ENCODE data around the gene IL1R1.
"Not testable (repeated sequence)": the region's sequence is repeated elsewhere in the genome, so short reads cannot be mapped to it uniquely, and the experiment has no call there.

IL1R1 gene

DNA sequence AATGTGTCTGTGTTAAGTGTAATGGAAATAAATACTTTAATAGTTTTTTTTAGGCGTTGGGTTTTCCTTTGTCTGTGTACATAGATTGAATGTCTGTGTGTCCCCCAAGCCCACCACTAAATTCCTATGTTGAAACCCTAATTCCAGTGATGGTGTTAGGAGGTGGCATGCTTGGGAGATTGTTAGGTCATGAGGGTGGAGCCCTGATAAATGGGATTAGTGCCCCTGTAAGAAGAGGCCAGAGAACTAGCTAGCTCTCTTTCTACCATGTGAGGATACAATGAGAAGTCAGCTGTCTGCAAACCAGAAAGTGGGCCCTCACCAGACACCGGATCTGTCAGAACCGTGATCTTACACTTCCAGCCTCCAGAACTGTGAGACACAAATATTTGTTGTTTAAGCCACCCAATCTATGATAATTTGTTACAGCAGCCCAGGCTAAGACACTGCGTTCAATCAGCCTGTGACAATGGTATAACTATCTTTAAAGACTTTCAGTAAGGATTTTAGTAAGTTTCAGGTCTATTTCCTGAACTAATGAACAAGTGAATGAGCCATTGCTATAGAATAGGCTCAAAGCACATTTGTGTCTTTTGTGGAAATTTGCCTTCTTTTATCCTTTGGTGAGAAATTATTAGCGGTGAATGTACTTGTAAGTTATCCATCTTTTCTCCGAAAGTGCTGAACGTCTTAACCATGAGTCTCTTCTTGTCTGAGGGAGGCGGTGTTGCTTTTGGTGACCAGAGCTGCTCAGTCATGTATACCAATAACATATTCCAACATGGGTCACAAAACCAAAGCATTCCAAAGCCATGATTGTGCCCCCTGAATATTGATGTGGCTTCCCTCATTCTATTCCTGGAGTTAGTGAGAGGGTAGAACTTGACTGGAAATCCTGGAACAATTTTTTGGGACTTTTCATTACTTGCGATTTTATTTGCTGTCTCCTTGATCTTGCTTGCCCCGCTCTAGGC, 29.6 kb upstream of the IL1R1 start:
- Histone ChIP-seq H3K4me1 (ENCODE audit: insufficient read depth, low read length) (peaks cover 7% of the 10 kb centered on the region; the same call in 1 of the 2 replicates), H3K9ac (ENCODE audit: low read depth, low read length) (no peak overlapping the region), H3K36me3 (ENCODE audit: insufficient read depth, low read length) (no peaks in the 10 kb centered on the region), H3K27ac (ENCODE audit: low read depth, low read length) (no peak overlapping the region), H3K27me3 (ENCODE audit: insufficient read depth, low read length) (no peaks in the 10 kb centered on the region), H3K9me3 (ENCODE audit: insufficient read depth, low read depth, low read length) (no peaks in the 10 kb centered on the region), H3K4me3 (ENCODE audit: low read length) (no peak overlapping the region)
- 96% methylated on average over 10 of the region's 10 CpGs for WGBS

DNA sequence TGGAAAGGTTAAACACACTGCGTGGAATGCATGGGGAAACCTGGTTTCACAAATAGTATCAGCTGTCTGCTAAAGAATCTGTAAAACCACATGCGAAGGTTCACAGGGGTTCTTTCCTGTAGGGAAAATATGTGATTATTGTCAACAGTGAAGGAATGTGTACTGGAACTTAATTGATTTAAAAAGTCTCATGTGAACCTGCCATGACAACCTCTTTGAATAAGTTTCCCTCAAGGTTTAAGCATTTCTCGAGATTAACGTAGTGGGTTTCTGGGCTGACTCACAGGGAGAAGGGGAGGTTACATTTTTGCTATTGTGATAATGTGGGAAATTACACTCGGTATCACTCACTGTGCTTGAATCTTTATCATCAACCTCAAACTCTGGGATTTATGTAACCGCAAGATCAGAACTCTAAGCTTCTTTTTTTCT, 28.2 kb upstream of the IL1R1 start:
- no peak overlapping the region for H3K4me3 ChIP-seq (ENCODE audit: low read length)
- H3K27ac ChIP-seq (ENCODE audit: low read depth, low read length), result no peak overlapping the region
- no peaks in the 10 kb centered on the region for H3K36me3 ChIP-seq (ENCODE audit: insufficient read depth, low read length)
- H3K4me1 ChIP-seq (ENCODE audit: insufficient read depth, low read length), result peaks cover 7% of the 10 kb centered on the region; the same call in 1 of the 2 replicates
- H3K27me3 ChIP-seq (ENCODE audit: insufficient read depth, low read length), result no peaks in the 10 kb centered on the region
- H3K9ac ChIP-seq (ENCODE audit: low read depth, low read length), result no peak overlapping the region
- H3K9me3 ChIP-seq (ENCODE audit: insufficient read depth, low read depth, low read length), result no peaks in the 10 kb centered on the region
- 90% methylated on average over 4 of the region's 6 CpGs for WGBS

DNA sequence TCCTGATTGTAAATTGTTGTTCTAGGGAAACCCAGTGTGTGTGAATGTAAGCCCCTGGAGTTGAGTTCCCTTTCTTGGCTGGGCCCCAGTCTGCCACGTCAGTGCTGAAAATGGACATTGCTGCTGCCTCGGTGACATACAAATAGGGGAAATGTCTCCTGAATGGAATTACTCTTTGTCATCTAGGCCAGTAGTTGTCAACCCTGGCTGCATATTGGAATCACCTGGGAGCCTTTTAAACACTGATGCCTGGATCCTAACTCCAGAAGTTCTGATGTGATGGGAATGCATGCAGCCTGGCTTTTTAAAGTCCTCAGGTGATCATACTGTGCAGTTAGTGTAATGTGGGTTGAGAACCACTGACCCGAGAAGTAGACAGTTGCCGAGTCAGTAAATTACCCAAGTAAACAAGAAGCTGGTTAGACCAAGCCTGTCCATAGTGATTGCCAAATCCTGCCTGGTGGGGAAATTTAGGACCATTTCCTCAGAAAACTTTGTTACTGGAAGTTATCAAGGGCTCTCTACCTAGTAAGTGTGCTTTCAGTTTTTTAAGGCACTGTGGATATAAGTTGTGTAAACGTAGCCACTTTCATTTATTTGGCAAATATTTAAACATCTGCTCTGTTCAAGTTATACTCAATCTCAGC, 27.6 kb upstream of the IL1R1 start:
- Histone ChIP-seq H3K36me3 (ENCODE audit: insufficient read depth, low read length) (no peaks in the 10 kb centered on the region), H3K9ac (ENCODE audit: low read depth, low read length) (no peak overlapping the region), H3K27me3 (ENCODE audit: insufficient read depth, low read length) (no peaks in the 10 kb centered on the region), H3K27ac (ENCODE audit: low read depth, low read length) (no peak overlapping the region), H3K4me1 (ENCODE audit: insufficient read depth, low read length) (peaks cover 7% of the 10 kb centered on the region; the same call in 1 of the 2 replicates), H3K9me3 (ENCODE audit: insufficient read depth, low read depth, low read length) (no peaks in the 10 kb centered on the region), H3K4me3 (ENCODE audit: low read length) (no peak overlapping the region)
- WGBS, result 92% methylated on average over 4 of the region's 5 CpGs

DNA sequence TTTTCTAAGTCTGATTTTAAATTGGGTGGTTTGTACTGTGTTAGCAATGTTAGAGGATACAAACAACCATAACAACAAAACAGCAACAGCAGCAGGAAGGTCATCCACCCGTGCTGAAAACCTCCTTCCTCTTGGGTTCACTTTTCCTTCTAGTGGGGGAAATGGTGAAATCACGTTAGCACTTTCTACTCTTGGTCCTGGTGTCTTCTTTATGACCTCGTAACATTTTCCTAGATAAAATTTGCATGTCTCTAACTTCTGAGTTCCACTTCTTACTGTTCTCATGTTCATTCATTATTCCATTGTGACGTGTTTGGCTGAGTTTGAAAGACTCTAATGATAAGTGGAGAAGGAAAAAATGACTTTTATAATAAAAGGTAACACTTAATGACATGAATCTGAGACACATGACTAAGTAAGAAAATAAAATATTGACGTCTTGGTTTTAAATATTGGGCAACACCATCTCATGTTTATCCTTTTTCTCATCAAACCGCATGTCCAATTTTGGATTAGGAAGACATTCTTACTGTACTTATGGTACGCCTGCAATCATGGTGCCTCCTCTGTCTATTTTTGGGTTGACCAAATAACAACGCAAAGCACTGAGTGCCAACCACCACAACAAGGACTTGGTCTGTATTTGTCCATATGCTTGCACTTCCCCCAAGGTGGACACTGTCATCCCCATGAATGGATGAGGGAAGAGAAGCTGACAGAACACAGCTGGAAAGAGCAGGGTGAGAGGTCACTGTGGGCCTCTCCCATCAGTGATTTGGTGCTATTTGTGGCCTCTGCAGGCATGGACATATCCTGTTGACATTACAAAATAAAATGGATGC, 25.7 kb upstream of the IL1R1 start:
- WGBS, result 96% methylated on average over 6 of the region's 8 CpGs

DNA sequence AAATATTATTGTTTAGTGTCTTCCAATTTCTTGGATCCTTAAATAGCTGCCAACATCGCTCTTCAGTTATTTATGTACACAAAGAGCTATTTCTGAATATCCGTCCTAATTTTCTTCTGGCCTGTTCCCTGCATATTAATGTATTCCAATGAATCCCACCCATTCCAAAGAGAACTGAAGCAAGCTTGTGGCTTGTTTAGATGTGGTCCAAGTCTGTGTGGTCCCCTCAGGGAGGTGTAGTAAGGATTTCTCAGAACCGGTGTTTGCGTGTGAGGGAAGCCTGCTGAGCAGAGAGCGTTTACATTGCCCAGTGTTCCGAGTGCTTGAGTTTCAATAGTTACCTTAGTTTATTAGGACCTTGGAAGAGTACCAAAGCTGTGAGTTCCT, 25.1 kb upstream of the IL1R1 start:
- no peak overlapping the region for H3K4me3 ChIP-seq (ENCODE audit: low read length)
- H3K4me1 ChIP-seq (ENCODE audit: insufficient read depth, low read length), result no peaks in the 10 kb centered on the region
- no peaks in the 10 kb centered on the region for H3K36me3 ChIP-seq (ENCODE audit: insufficient read depth, low read length)
- no peaks in the 10 kb centered on the region for H3K27me3 ChIP-seq (ENCODE audit: insufficient read depth, low read length)
- 93% methylated on average over 6 of the region's 6 CpGs for WGBS
- H3K27ac ChIP-seq (ENCODE audit: low read depth, low read length), result no peak overlapping the region
- H3K9ac ChIP-seq (ENCODE audit: low read depth, low read length), result no peak overlapping the region
- H3K9me3 ChIP-seq (ENCODE audit: insufficient read depth, low read depth, low read length), result no peaks in the 10 kb centered on the region

More for the DNA sequence above, 25.7 kb upstream of the IL1R1 start:
- H3K4me3 ChIP-seq (ENCODE audit: low read length), result no peak overlapping the region
- H3K4me1 ChIP-seq (ENCODE audit: insufficient read depth, low read length), result peaks cover 4% of the 10 kb centered on the region; the same call in 1 of the 2 replicates
- H3K9ac ChIP-seq (ENCODE audit: low read depth, low read length), result no peak overlapping the region
- no peaks in the 10 kb centered on the region for H3K36me3 ChIP-seq (ENCODE audit: insufficient read depth, low read length)
- H3K9me3 ChIP-seq (ENCODE audit: insufficient read depth, low read depth, low read length), result no peaks in the 10 kb centered on the region
- no peaks in the 10 kb centered on the region for H3K27me3 ChIP-seq (ENCODE audit: insufficient read depth, low read length)
- H3K27ac ChIP-seq (ENCODE audit: low read depth, low read length), result no peak overlapping the region

DNA sequence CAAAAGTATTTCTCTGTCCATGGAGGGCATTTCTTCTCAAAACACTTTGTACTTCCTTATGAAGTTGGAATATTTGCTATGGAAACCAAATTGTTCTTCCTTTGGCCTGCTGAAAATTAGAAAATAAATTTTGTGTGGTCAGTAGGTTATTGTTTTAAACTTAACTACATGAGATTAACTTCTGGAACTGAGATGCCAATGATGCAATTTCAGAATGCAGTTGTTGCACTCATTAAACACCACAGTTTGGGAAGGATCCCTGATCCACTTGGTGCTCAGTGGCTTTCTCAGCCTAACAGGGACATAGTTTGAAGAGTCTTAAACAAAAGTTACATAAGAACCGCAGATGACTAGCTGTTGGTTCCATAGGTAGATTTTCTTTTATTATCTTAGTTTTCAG, 23.3 kb upstream of the IL1R1 start:
- Histone ChIP-seq H3K27ac (ENCODE audit: low read depth, low read length) (no peak overlapping the region), H3K36me3 (ENCODE audit: insufficient read depth, low read length) (no peaks in the 10 kb centered on the region), H3K4me3 (ENCODE audit: low read length) (no peak overlapping the region), H3K9me3 (ENCODE audit: insufficient read depth, low read depth, low read length) (no peaks in the 10 kb centered on the region), H3K27me3 (ENCODE audit: insufficient read depth, low read length) (no peaks in the 10 kb centered on the region), H3K4me1 (ENCODE audit: insufficient read depth, low read length) (no peaks in the 10 kb centered on the region), H3K9ac (ENCODE audit: low read depth, low read length) (no peak overlapping the region)
- 100% methylated on average over 1 of the region's 1 CpG for WGBS

DNA sequence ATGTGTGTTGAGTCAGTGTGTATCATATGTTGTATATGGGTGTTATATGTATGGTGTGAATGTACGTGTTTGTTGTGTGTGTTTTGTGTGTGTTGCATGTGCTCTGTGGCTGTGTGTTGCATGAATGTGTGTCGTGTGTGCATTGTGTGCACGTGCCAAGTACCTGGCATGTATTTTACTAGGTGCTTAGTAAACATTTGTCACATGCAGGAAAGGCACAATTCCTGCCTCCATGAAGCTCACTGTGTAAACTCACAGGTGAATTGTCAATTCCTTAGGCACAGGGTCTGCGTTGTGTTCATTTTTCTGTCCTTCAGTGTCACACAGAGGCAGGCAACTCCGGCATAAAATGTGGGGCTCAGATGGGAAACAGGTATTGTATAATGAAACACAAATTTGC, 22.3 kb upstream of the IL1R1 start:
- Histone ChIP-seq H3K9ac (ENCODE audit: low read depth, low read length) (no peak overlapping the region), H3K4me3 (ENCODE audit: low read length) (no peak overlapping the region), H3K9me3 (ENCODE audit: insufficient read depth, low read depth, low read length) (no peaks in the 10 kb centered on the region), H3K36me3 (ENCODE audit: insufficient read depth, low read length) (no peaks in the 10 kb centered on the region), H3K27me3 (ENCODE audit: insufficient read depth, low read length) (no peaks in the 10 kb centered on the region), H3K4me1 (ENCODE audit: insufficient read depth, low read length) (no peaks in the 10 kb centered on the region), H3K27ac (ENCODE audit: low read depth, low read length) (no peak overlapping the region)
- WGBS, result 96% methylated on average over 5 of the region's 5 CpGs

DNA sequence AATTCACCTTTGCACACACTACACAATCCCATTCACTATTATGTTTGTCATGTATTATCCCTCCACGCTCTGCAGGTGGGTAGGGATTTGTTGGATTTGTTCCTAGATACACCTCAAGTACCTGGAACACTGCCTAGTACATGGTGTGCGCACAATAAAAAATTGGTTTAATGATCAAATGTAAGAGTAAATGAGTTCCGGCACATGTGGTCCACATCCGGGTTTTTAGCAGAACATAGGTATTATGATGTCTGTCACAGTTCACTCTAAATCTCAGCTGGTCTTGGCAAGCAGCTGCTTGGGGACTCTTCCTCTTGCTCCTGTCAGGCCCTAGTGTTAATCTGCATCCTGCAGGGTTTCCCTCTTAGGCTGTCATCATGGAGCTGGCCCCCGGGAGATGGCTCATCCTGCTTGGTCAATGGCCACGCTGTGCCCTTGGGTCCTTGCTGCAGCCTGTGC, 21.8 kb upstream of the IL1R1 start:
- Histone ChIP-seq H3K27me3 (ENCODE audit: insufficient read depth, low read length) (no peaks in the 10 kb centered on the region), H3K9me3 (ENCODE audit: insufficient read depth, low read depth, low read length) (no peaks in the 10 kb centered on the region), H3K4me1 (ENCODE audit: insufficient read depth, low read length) (no peaks in the 10 kb centered on the region), H3K27ac (ENCODE audit: low read depth, low read length) (no peak overlapping the region), H3K9ac (ENCODE audit: low read depth, low read length) (no peak overlapping the region), H3K4me3 (ENCODE audit: low read length) (no peak overlapping the region), H3K36me3 (ENCODE audit: insufficient read depth, low read length) (no peaks in the 10 kb centered on the region)
- 93% methylated on average over 6 of the region's 6 CpGs for WGBS

DNA sequence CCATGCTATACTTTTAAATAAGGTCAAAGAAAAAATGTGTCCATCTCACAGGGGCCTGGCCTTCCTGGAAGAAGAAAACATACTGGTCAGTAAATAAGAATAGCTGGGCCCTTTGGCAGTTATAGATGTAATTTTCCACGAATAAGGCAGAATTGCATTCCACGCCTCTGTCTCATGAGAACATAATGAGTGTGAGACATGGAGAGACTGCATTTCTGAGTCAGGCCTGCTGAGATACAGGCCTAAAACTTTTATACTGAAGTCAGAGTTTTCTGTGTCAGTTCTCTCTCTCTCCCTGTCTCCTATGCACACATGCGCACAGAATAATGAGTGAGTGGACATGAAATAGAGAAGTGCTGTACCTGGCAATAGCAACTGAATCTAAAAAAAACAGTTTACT, 20.4 kb upstream of the IL1R1 start:
- H3K27me3 ChIP-seq (ENCODE audit: insufficient read depth, low read length), result no peaks in the 10 kb centered on the region
- WGBS, result 97% methylated on average over 3 of the region's 3 CpGs
- H3K4me3 ChIP-seq (ENCODE audit: low read length), result no peak overlapping the region
- no peaks in the 10 kb centered on the region for H3K9me3 ChIP-seq (ENCODE audit: insufficient read depth, low read depth, low read length)
- H3K27ac ChIP-seq (ENCODE audit: low read depth, low read length), result no peak overlapping the region
- no peaks in the 10 kb centered on the region for H3K4me1 ChIP-seq (ENCODE audit: insufficient read depth, low read length)
- H3K36me3 ChIP-seq (ENCODE audit: insufficient read depth, low read length), result no peaks in the 10 kb centered on the region
- H3K9ac ChIP-seq (ENCODE audit: low read depth, low read length), result no peak overlapping the region

DNA sequence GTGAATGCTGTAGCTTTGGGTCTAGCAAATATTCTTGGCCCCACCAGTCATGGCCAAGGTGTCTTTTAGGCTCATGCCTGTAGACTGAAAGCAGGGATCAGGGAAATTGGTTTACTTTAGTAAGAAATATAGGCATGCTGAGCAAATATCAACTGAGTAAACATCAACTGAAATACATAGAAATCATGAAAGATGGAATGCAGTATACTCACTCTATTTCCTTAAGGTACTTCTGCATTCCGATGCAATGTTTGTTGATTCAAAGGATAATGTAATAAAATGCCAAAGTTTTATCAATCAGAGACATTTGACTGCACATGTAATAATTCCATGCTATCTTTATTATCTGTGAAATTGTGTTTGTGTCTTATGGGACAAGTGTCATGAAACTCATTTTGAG, 19.6 kb upstream of the IL1R1 start:
- H3K9me3 ChIP-seq (ENCODE audit: insufficient read depth, low read depth, low read length), result no peaks in the 10 kb centered on the region
- no CpG with 5 or more reads among the region's 1 CpG for WGBS
- H3K36me3 ChIP-seq (ENCODE audit: insufficient read depth, low read length), result no peaks in the 10 kb centered on the region
- no peaks in the 10 kb centered on the region for H3K27me3 ChIP-seq (ENCODE audit: insufficient read depth, low read length)
- no peak overlapping the region for H3K27ac ChIP-seq (ENCODE audit: low read depth, low read length)
- H3K4me1 ChIP-seq (ENCODE audit: insufficient read depth, low read length), result no peaks in the 10 kb centered on the region
- H3K4me3 ChIP-seq (ENCODE audit: low read length), result no peak overlapping the region
- no peak overlapping the region for H3K9ac ChIP-seq (ENCODE audit: low read depth, low read length)

DNA sequence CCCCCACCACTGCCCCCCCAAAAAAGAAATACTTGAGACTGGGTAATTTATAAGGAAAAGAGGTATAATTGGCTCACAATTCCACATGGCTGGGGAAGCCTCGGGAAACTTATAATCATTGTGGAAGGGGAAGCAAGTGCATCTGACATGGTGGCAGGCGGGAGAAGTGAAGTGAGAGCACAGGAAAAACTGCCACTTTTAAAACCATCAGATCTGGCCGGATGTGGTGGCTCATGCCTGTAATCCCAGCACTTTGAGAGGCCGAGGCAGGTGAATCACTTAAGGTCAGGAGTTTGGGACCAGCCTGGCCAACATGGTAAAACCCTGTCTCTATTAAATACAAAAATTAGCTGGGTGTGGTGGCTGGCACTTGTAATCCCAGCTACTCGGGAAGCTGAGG, 18.1 kb upstream of the IL1R1 start:
- 94% methylated on average over 5 of the region's 5 CpGs for WGBS

More for the DNA sequence above, 18.1 kb upstream of the IL1R1 start:
- H3K4me3 ChIP-seq (ENCODE audit: low read length); H3K9ac ChIP-seq (ENCODE audit: low read depth, low read length); H3K4me1 ChIP-seq (ENCODE audit: insufficient read depth, low read length); H3K36me3 ChIP-seq (ENCODE audit: insufficient read depth, low read length); H3K27me3 ChIP-seq (ENCODE audit: insufficient read depth, low read length); H3K27ac ChIP-seq (ENCODE audit: low read depth, low read length); H3K9me3 ChIP-seq (ENCODE audit: insufficient read depth, low read depth, low read length): not testable (repeated sequence)
